ENCODE results near the gene RIN2.
"Not testable (repeated sequence)": the region's sequence is repeated elsewhere in the genome, so short reads cannot be mapped to it uniquely, and the experiment has no call there.

The RIN2 gene

DNA sequence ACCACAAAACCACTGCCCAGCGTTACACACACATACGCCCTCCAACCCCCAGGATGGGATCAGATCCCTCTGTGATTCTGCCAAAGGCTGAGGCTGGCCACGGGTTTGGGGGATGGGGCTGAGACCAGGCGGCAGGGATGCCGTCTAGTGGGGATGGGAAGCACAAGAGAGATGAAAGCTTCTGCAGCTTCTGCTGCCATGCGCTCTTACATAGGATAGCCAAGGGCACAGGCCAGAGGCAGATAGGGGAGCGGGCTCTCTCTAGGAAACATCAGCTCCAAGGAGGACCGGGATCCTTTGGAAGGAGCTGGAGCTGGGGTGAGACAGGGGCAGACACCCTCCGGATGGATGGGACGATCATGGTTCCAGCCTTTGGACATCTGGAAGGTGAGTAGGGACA is 18.7 kb upstream of the RIN2 start:
- no peak for DNase-seq (ENCODE audit: low read depth)

- DNase-seq (ENCODE audit: low read depth) = no peak
Measured at GRCh38 chr20:19740512-19740911, 17.5 kb upstream of the RIN2 start.

GRCh38 chr20:19741924-19742323 is 16.1 kb upstream of the RIN2 start:
- no peak for DNase-seq (ENCODE audit: low read depth)

DNA sequence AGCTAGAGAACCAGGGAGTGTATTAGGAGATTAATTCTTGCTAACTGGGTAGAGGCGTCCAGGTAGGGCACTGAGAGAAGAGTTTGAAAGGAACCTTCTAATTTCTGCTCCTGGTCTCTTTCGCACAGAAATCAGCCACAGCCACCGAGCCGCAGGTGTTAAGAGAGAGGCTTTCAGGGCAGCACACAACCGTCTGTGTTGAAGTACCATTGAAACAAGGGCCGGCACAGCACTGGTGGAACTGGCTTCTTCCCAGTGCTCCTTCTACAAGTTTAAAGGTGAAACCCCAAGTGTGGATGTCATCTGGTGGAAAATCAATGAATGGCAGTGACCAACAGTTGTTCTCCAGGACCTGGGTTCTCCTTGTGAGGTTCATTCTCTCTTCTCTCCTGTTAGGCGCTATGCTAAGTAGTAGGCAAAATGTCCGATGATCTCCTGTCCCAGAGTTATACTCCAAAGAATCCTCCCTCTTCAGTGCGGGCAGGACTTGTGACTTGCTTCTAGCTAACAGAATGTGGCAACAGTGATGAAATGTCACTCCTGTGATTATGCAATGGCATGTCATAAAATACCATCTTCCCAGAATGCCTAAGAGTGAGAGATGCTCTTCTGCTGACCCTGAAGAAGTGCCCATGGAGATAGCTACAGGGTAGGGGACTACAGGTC is 15.0 kb upstream of the RIN2 start:
- DNase-seq (ENCODE audit: low read depth) = no peak

DNA sequence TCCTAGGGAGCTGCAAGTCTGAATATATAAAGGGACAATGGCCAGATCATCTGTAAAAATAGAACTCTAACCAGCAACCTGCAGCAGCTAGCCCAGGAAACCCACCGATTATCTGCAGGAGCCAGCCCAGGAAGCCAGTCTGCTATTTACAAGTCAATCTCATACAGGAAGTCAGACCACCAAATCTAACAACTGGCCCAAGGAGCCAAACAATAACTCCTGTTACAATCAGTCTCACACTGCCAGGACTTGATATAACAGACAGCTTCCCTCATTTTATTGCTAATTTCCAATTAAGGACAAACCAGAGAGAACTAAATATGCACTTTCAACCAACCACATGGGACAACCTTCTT is 14.4 kb upstream of the RIN2 start:
- DNase-seq (ENCODE audit: low read depth) = no peak

DNA sequence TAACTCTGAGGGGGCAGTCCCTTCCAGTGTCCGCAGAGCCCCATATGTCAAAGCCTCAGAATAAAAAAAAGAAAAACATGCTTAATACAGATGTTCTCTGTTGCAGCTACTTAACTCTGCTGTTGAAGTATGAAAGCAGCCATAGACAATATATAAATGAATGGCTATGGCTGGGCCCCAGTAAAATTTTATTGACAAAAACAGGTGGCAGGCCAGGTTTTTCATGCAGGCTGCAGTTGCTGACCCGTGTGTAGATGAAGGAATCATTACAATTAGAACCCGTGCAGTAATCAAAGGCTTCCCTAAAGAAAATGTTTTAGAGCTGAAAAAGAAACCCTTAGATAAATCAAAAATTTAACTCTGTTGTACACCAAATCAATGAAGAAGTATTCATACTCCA is 13.0 kb upstream of the RIN2 start:
- no peak for DNase-seq (ENCODE audit: low read depth)

GRCh38 chr20:19745584-19745983 is 12.5 kb upstream of the RIN2 start:
- no peak for DNase-seq (ENCODE audit: low read depth)

- no peak for DNase-seq (ENCODE audit: low read depth)
Measured at GRCh38 chr20:19746396-19746795, 11.7 kb upstream of the RIN2 start.

GRCh38 chr20:19747903-19748302 is 10.2 kb upstream of the RIN2 start:
- DNase-seq (ENCODE audit: low read depth) = no peak

DNA sequence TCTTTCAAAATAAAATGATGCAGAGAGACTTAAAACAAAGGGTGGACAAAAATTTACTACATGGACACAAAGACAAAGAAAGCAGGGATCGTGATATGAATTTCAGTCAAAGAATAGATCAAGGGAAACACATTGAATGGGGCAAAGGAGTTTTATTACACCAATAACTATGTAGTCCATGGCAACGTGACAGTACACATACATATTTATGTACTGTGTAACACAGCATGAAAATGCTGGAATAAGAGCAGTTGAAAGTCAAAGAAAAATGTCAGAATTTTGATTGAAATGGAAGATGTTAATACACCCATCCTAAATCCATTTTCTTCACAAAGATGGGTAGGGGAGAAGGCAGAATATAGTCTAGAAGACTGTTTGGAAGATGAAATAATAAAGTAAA is 9.4 kb upstream of the RIN2 start:
- DNase-seq (ENCODE audit: low read depth) = no peak

DNA sequence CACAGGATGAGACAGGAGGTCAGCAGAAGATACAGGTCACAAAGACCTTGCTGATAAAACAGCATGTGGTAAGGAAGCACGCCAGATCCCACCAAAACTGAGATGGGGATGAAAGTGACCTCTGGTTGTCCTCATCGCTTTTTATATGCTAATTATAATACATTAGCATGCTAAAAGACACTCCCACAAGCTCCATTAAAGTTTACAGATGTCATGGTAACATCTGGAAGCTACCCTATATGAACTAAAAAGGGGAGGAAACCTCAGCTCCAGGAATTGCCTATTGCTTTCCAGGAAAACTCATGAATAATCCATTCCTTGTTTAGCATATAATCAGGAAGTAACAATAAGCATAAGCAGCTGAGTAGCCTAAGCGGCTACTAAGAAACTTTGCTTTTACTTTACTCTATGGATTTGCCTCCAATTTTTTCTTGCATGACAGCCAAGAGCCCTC is 8.4 kb upstream of the RIN2 start:
- no peak for DNase-seq (ENCODE audit: low read depth)

GRCh38 chr20:19750101-19750606 is 7.9 kb upstream of the RIN2 start:
- DNase-seq (ENCODE audit: low read depth) = no peak

DNA sequence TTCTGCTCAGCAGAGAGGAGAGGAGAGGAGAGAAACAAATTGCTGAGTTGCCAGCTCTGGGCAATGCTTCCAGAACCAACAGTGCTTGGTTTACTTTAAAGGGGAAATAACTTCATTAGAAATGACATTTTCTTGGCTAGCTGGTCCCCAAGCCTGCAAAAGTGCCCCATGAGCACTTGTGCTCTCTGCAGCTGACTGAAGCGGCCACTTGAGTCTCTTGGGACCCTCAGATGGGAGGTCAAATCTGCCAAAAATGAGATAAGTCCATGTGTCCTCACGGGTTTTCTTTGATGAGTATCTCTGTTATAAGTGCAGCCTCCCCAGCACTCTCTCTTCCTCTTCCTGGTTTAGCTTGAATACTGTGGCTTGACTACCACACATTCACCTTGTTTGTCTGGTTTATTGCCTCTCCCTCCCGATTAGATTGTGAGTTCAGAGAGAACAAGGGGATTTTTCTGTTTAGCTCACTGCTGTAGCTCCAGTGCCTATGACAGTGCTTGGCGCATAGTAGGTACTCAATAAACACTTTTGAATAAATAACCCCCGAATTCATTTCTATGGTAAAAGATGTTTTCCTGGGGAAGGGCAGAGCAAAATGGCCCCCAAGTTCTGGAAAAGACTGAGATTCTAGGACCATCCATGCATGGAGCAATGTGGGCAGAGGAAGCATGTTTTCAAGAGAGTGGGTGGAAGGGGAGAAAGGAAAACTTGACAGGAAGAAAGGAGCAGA is 7.0 kb upstream of the RIN2 start:
- DNase-seq (ENCODE audit: low read depth) = no peak

DNA sequence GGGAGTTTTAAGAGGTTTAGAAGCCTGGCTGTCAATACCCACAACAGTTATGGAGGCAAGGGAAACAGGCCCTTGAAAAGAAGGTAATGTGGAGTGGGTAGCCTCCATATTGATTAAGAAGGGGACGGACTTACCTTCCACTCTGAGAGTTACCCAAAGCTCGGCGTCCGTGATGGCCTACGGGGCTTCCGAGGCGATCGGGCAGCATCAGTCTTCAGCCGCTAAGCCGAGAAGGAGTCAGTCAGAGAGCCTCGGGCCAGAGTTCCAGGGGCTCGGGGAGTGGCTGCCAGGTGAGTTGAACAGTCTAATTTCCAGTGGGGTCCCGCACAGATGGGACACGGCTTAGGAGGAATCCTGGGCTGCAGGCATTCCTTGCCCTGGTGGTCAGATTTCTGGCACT is 3.9 kb upstream of the RIN2 start:
- DNase-seq (ENCODE audit: low read depth) = not testable (repeated sequence)

- DNase-seq (ENCODE audit: low read depth) = no peak
Measured at GRCh38 chr20:19756761-19757486, 1.1 kb upstream of the RIN2 start.

- peak; percentile 40 for DNase-seq (ENCODE audit: low read depth)
Measured at GRCh38 chr20:19757487-19758132, 448 bp upstream of the RIN2 start.

DNA sequence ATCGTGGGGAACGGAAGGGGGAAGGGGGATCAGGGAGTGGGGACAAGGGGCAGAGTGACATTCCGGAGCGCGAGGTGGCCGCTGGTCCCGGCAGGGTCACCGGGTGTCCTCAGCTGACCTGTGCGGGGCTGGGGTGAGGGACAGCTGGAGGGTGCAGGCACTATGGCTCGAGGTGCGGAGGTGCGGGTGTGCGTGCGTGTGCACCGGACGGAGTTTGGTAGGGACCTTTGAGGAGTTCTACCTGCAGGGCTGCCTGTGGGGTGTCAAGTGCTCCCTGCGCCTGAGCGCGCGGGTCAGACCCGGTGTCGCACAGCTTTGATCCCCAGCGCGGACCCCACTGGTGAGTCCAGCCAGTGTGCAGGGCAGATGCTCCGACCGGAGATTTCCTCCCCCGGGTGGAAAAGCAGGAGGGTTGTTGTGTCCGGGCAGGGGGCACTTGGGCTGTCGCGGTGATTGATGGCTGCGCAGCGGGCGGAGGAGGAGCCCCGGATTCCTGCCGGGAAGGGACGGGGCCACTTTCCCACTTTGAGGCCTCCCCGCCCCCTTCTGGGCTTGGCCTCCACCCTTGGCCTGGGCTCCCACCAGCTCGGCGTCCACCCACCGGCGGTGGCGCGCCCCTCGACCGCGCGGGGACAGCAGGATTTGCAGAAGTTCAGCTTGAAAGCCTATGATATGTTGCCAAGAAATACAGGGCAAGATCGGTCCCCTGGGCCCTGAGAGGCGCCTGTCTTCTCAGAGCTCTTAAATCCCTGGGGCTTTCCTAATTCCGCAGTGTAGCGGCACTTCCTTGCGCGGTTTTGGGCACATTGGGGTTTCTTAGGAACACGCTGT is 658 bp downstream of the RIN2 start:
- DNase-seq (ENCODE audit: low read depth) = no peak

- DNase-seq (ENCODE audit: low read depth) = no peak
Measured at GRCh38 chr20:19760371-19760721, 2.3 kb downstream of the RIN2 start.

- no peak for DNase-seq (ENCODE audit: low read depth)
Measured at GRCh38 chr20:19761326-19761725, 3.3 kb downstream of the RIN2 start.

DNA sequence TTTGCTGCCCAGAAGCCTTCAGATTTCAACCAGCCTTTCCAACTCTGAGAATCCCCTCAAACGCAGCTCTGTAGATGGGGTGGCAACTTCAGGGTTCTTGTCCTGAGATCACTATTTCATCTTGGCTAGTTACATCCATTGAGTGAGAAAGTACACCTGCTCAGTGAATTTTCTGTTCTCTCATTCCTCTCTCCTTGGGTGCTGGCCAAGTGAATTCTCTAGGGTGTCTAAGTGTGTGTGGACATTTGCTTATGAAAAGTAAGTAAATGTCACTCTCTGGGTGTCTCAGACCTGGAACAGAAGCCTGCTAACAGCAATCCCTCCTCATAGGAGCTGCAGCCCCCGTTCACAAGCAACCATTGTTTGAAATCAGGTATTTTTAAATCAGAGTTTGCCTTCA is 3.8 kb downstream of the RIN2 start:
- DNase-seq (ENCODE audit: low read depth) = no peak

GRCh38 chr20:19764207-19764606 is 6.1 kb downstream of the RIN2 start:
- no peak for DNase-seq (ENCODE audit: low read depth)

- DNase-seq (ENCODE audit: low read depth) = no peak
Measured at GRCh38 chr20:19765266-19765665, 7.2 kb downstream of the RIN2 start.

Measured in non-pigmented ciliary epithelial cell (primary cell).